Inflammatory macrophage treated with lipopolysaccharide for 1 hour (primary cell): ENCODE measurements around the gene NECAP2.
"Not testable (repeated sequence)": the region's sequence is repeated elsewhere in the genome, so short reads cannot be mapped to it uniquely, and the experiment has no call there.

Experiments used
- DNase-seq, 2 donors: peaks; one replicate each; pipeline ENCODE4 v3.0.0-alpha.2; 2020 to 2022

NECAP2 gene

GRCh38 chr1:16500466-16500865 is 59.9 kb downstream of the NECAP2 start:
- DNase-seq, result peak; percentile 53 to 75

GRCh38 chr1:16500975-16501374 is 60.5 kb downstream of the NECAP2 start:
- not testable (repeated sequence) for DNase-seq

GRCh38 chr1:16501446-16501845 is 60.9 kb downstream of the NECAP2 start:
- DNase-seq, result not testable (repeated sequence)

GRCh38 chr1:16503494-16503893 is 63.0 kb downstream of the NECAP2 start:
- no peak for DNase-seq

- not testable (repeated sequence) for DNase-seq
Measured at GRCh38 chr1:16505870-16506269, 65.3 kb downstream of the NECAP2 start.

GRCh38 chr1:16506364-16507136 is 66.0 kb downstream of the NECAP2 start:
- DNase-seq, result not testable (repeated sequence)

GRCh38 chr1:16508861-16509445 is 68.4 kb downstream of the NECAP2 start:
- peak in 1 of 2 donors; percentile 18 for DNase-seq
